Measurements from ENCODE around the gene MAGEC3.

GRCh38 chrX:141839856-141840255 is 1.7 kb downstream of the MAGEC3 start:
- TF ChIP-seq CTCF (IDR thresholded peaks at IDR 0.05) (no peak), POLR2AphosphoS5 (IDR thresholded peaks at IDR 0.05) (no peak)
